ENCODE data around the gene KLHL24. TPM values are rescaled to one million over a fixed set of nuclear protein-coding genes. Genes with fewer than 3 reads are reported as not detected.
"Not testable (repeated sequence)": the region's sequence is repeated elsewhere in the genome, so short reads cannot be mapped to it uniquely, and the experiment has no call there.

The KLHL24 gene
- total and polyA plus RNA-seq, 5 donors = 44.4 to 179 (median 151) TPM

- DNase-seq = peak in 1 of 3 donors; percentile 49
- Histone ChIP-seq H3K4me3 (ENCODE audit: low read length) (peak overlapping the region; percentile 90), H3K9me3 (ENCODE audit: control insufficient read depth, low read length) (no peaks in the 10 kb centered on the region), H3K27ac (ENCODE audit: low read length) (peak overlapping the region; percentile 71), H3K4me1 (ENCODE audit: control insufficient read depth, insufficient read depth, low read length) (peaks cover 1% of the 10 kb centered on the region), H3K27me3 (ENCODE audit: control insufficient read depth, insufficient read depth) (no peaks in the 10 kb centered on the region)
- intact Hi-C loops (cut with DNase I) = no loop called here
- ATAC-seq = no peak
- 75% methylated on average over 16 of the region's 16 CpGs for WGBS
Measured at GRCh38 chr3:183634707-183635106, 716 bp upstream of the KLHL24 start.

GRCh38 chr3:183635107-183635430 lies 354 bp upstream of the KLHL24 start:
- H3K27ac ChIP-seq (ENCODE audit: low read length) = peak overlapping the region; percentile 71
- DNase-seq (no peak), ATAC-seq (no peak)
- H3K27me3 ChIP-seq (ENCODE audit: control insufficient read depth, insufficient read depth) = no peaks in the 10 kb centered on the region
- H3K4me3 ChIP-seq (ENCODE audit: low read length) = peak overlapping the region; percentile 90
- peaks cover 1% of the 10 kb centered on the region for H3K4me1 ChIP-seq (ENCODE audit: control insufficient read depth, insufficient read depth, low read length)
- 2% methylated on average over 9 of the region's 9 CpGs for WGBS
- H3K9me3 ChIP-seq (ENCODE audit: control insufficient read depth, low read length) = no peaks in the 10 kb centered on the region
- intact Hi-C loops (cut with DNase I) = no loop called here

- WGBS = under 1% methylated on average over 84 of the region's 84 CpGs
- DNase-seq (peak; percentile 93 to 97 (median 97)), ATAC-seq (peak; percentile 94 to 95)
- H3K4me1 ChIP-seq (ENCODE audit: control insufficient read depth, insufficient read depth, low read length) = peaks cover 3% of the 10 kb centered on the region
- no peaks in the 10 kb centered on the region for H3K27me3 ChIP-seq (ENCODE audit: control insufficient read depth, insufficient read depth)
- peak overlapping the region; percentile 93 for H3K27ac ChIP-seq (ENCODE audit: low read length)
- intact Hi-C loops (cut with DNase I) = no loop called here
- H3K4me3 ChIP-seq (ENCODE audit: low read length) = peak overlapping the region; percentile 90
- no peaks in the 10 kb centered on the region for H3K9me3 ChIP-seq (ENCODE audit: control insufficient read depth, low read length)
Measured at GRCh38 chr3:183636221-183637105, 1.0 kb downstream of the KLHL24 start.

DNA sequence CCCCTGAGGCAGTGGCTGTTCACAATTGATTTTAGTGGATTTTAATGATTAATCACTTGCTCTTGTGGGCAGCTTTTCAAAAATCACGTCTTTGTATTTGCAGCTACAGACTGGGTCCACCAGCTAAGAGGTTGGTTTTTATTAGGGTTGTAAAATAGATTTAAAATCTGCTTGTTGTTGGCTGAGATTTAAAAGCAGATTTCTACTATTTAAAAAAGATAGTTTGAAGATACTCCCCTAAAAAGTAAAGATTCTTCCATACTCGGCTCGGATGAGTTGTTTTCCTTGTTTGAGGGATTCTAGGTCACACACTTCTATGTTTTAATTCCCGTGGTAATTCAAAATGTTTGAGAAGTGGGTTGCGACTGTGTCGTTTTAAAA lies 1.7 kb downstream of the KLHL24 start:
- intact Hi-C loops (cut with DNase I) = no loop called here

DNA sequence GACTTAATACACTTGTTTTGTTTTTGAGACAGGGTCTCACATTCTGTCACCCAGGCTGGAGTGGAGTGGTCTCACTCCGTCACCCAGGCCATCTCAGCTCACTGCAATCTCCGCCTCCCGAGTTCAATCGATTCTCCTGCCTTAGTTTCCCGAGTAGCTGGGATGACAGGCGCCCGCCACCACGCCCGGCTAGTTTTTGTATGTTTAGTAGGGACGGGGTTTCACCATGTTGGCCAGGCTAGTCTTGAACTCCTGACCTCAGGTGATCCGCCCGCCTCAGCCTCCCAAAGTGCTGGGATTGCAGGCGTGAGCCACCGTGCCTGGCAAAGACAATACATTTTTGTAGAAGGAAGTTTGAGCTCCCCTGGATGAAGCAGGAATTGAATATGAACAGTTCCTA lies 2.2 kb downstream of the KLHL24 start:
- peak overlapping the region; percentile 90 for H3K4me3 ChIP-seq (ENCODE audit: low read length)
- peak in 1 of 3 donors; percentile 53 for DNase-seq
- H3K4me1 ChIP-seq (ENCODE audit: control insufficient read depth, insufficient read depth, low read length); H3K9me3 ChIP-seq (ENCODE audit: control insufficient read depth, low read length); intact Hi-C loops (cut with DNase I); H3K27me3 ChIP-seq (ENCODE audit: control insufficient read depth, insufficient read depth); ATAC-seq: not testable (repeated sequence)
- WGBS = 77% methylated on average over 14 of the region's 14 CpGs
- H3K27ac ChIP-seq (ENCODE audit: low read length) = peak overlapping the region; percentile 93

More for the DNA sequence above, 1.7 kb downstream of the KLHL24 start:
- ATAC-seq (no peak), DNase-seq (no peak)
- peaks cover 3% of the 10 kb centered on the region for H3K4me1 ChIP-seq (ENCODE audit: control insufficient read depth, insufficient read depth, low read length)
- no peaks in the 10 kb centered on the region for H3K9me3 ChIP-seq (ENCODE audit: control insufficient read depth, low read length)
- H3K27me3 ChIP-seq (ENCODE audit: control insufficient read depth, insufficient read depth) = no peaks in the 10 kb centered on the region
- peak overlapping the region; percentile 90 for H3K4me3 ChIP-seq (ENCODE audit: low read length)
- peak overlapping the region; percentile 76 for H3K27ac ChIP-seq (ENCODE audit: low read length)
- WGBS = 27% methylated on average over 6 of the region's 6 CpGs

DNA sequence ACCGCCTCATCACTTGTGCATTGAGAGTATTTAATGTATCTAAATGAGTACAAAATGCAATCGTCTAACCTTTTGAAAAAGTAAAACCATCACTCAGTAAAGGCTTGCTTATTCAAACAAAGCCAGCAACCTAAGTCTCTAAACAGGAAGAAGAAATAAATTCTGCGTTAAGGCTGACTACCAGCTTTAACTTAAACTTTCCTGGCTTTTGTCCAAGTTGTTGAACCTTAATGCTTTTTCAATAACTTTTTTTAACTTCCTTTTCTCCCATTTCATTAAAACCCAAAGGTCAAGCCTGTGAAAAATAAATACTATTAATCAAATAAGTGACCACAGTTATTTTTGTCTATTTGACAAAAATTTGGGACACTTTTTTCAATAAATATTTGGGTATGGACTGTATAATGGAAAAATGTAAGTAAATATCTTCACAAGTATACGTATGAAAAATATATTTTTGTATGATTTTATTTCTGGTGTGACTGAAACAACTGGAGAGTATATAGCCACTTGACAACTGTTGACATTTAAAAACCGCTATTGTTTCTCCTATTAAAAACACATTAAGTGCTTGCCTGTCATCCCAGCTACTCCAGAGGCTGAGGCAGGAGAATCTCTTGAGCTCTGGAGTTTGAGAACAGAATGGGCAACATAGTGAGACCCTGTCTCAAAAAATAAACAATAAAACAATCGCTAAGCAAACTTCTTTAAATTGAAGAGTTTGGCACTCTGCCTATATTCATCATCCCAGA lies 2.9 kb downstream of the KLHL24 start:
- peak overlapping the region; percentile 26 for H3K4me3 ChIP-seq (ENCODE audit: low read length)
- ATAC-seq = no peak
- H3K4me1 ChIP-seq (ENCODE audit: control insufficient read depth, insufficient read depth, low read length) = peaks cover 3% of the 10 kb centered on the region
- no peaks in the 10 kb centered on the region for H3K27me3 ChIP-seq (ENCODE audit: control insufficient read depth, insufficient read depth)
- no peak for DNase-seq
- H3K9me3 ChIP-seq (ENCODE audit: control insufficient read depth, low read length) = no peaks in the 10 kb centered on the region
- WGBS = 50% methylated on average over 6 of the region's 6 CpGs
- intact Hi-C loops (cut with DNase I) = no loop called here
- peak overlapping the region; percentile 93 for H3K27ac ChIP-seq (ENCODE audit: low read length)

- H3K27me3 ChIP-seq (ENCODE audit: control insufficient read depth, insufficient read depth); H3K4me1 ChIP-seq (ENCODE audit: control insufficient read depth, insufficient read depth, low read length); H3K9me3 ChIP-seq (ENCODE audit: control insufficient read depth, low read length); intact Hi-C loops (cut with DNase I); DNase-seq; ATAC-seq; H3K4me3 ChIP-seq (ENCODE audit: low read length): not testable (repeated sequence)
- 91% methylated on average over 11 of the region's 11 CpGs for WGBS
- H3K27ac ChIP-seq (ENCODE audit: low read length) = peak overlapping the region; percentile 37
Measured at GRCh38 chr3:183640635-183641034, 5.2 kb downstream of the KLHL24 start.

GRCh38 chr3:183641882-183642281 lies 6.5 kb downstream of the KLHL24 start:
- WGBS = 73% methylated on average over 2 of the region's 2 CpGs
- DNase-seq = no peak
- ATAC-seq = peak; percentile 43 to 57
- Histone ChIP-seq H3K27ac (ENCODE audit: low read length) (no peak overlapping the region), H3K27me3 (ENCODE audit: control insufficient read depth, insufficient read depth) (no peaks in the 10 kb centered on the region), H3K9me3 (ENCODE audit: control insufficient read depth, low read length) (no peaks in the 10 kb centered on the region), H3K4me1 (ENCODE audit: control insufficient read depth, insufficient read depth, low read length) (peaks cover 3% of the 10 kb centered on the region), H3K4me3 (ENCODE audit: low read length) (no peak overlapping the region)
- intact Hi-C loops (cut with DNase I) = no loop called here

- no peak overlapping the region for H3K4me3 ChIP-seq (ENCODE audit: low read length)
- no peak overlapping the region for H3K27ac ChIP-seq (ENCODE audit: low read length)
- H3K9me3 ChIP-seq (ENCODE audit: control insufficient read depth, low read length) = no peaks in the 10 kb centered on the region
- 62% methylated on average over 1 of the region's 1 CpG for whole genome bisulfite sequencing
- ATAC-seq (no peak), DNase-seq (no peak)
- intact Hi-C loops (cut with DNase I) = no loop called here
- no peaks in the 10 kb centered on the region for H3K27me3 ChIP-seq (ENCODE audit: control insufficient read depth, insufficient read depth)
- peaks cover 2% of the 10 kb centered on the region for H3K4me1 ChIP-seq (ENCODE audit: control insufficient read depth, insufficient read depth, low read length)
Measured at GRCh38 chr3:183644244-183644643, 8.8 kb downstream of the KLHL24 start.

DNA sequence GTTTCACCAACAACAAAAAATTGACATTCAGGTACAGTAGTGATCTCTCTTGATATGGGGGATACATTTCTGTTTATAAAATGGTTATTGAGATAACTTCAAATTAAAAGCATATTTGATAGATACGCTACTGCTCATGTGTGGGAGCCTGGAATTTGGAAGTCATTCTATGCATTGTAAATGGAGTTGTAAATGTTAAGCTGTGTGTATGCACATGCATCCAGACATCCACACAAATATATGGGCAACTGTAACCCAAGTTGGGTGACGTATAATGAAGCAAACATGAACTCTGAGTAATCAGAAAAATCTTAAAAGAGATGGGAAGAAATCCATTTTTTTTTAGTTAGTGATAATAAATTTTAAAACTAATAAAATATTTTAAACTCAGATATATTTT lies 9.8 kb downstream of the KLHL24 start:
- ATAC-seq = no peak
- H3K4me1 ChIP-seq (ENCODE audit: control insufficient read depth, insufficient read depth, low read length) = peaks cover 2% of the 10 kb centered on the region
- WGBS = 88% methylated on average over 2 of the region's 2 CpGs

DNA sequence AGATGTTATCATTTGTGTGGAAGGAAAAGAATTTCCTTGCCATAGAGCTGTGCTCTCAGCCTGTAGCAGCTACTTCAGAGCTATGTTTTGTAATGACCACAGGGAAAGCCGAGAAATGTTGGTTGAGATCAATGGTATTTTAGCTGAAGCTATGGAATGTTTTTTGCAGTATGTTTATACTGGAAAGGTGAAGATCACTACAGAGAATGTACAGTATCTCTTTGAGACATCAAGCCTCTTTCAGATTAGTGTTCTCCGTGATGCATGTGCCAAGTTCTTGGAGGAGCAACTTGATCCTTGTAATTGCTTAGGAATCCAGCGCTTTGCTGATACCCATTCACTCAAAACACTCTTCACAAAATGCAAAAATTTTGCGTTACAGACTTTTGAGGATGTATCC lies 15.1 kb downstream of the KLHL24 start:
- Histone ChIP-seq H3K27ac (ENCODE audit: low read length) (no peak overlapping the region), H3K27me3 (ENCODE audit: control insufficient read depth, insufficient read depth) (no peaks in the 10 kb centered on the region), H3K4me1 (ENCODE audit: control insufficient read depth, insufficient read depth, low read length) (peaks cover 2% of the 10 kb centered on the region), H3K9me3 (ENCODE audit: control insufficient read depth, low read length) (peaks cover 2% of the 10 kb centered on the region), H3K4me3 (ENCODE audit: low read length) (no peak overlapping the region)
- DNase-seq (no peak), ATAC-seq (no peak)
- intact Hi-C loops (cut with DNase I) = no loop called here
- WGBS = 90% methylated on average over 4 of the region's 4 CpGs

More for the DNA sequence above, 9.8 kb downstream of the KLHL24 start:
- Histone ChIP-seq H3K27ac (ENCODE audit: low read length) (no peak overlapping the region), H3K27me3 (ENCODE audit: control insufficient read depth, insufficient read depth) (no peaks in the 10 kb centered on the region), H3K4me3 (ENCODE audit: low read length) (no peak overlapping the region), H3K9me3 (ENCODE audit: control insufficient read depth, low read length) (no peaks in the 10 kb centered on the region)
- no peak for DNase-seq
- intact Hi-C loops (cut with DNase I) = no loop called here

Measured in right cardiac atrium (tissue), 5 donors.